Myocyte (in vitro differentiated cells): ENCODE results near the gene CTSW. TPM values are rescaled to one million over a fixed set of nuclear protein-coding genes. Genes with fewer than 3 reads are reported as not detected.
"Not testable (repeated sequence)": the region's sequence is repeated elsewhere in the genome, so short reads cannot be mapped to it uniquely, and the experiment has no call there.

Experiments used
- DNase-seq: peaks from one replicate; pipeline ENCODE4 v3.0.0-alpha.2; 2012; ENCODE audit warnings: low read depth
- total RNA-seq: library from RNA; depleted of rRNA; stranded (reverse); fragments of >200 nt; gene quantifications from 2 replicates; pipeline ENCODE4 v1.2.3, GENCODE V29; 2014

Gene CTSW
- total RNA-seq, 1 donor from 2014 or later: not detected

GRCh38 chr11:65885808-65886536, 6.3 kb downstream of the CTSW start:
- DNase-seq: no peak

DNA sequence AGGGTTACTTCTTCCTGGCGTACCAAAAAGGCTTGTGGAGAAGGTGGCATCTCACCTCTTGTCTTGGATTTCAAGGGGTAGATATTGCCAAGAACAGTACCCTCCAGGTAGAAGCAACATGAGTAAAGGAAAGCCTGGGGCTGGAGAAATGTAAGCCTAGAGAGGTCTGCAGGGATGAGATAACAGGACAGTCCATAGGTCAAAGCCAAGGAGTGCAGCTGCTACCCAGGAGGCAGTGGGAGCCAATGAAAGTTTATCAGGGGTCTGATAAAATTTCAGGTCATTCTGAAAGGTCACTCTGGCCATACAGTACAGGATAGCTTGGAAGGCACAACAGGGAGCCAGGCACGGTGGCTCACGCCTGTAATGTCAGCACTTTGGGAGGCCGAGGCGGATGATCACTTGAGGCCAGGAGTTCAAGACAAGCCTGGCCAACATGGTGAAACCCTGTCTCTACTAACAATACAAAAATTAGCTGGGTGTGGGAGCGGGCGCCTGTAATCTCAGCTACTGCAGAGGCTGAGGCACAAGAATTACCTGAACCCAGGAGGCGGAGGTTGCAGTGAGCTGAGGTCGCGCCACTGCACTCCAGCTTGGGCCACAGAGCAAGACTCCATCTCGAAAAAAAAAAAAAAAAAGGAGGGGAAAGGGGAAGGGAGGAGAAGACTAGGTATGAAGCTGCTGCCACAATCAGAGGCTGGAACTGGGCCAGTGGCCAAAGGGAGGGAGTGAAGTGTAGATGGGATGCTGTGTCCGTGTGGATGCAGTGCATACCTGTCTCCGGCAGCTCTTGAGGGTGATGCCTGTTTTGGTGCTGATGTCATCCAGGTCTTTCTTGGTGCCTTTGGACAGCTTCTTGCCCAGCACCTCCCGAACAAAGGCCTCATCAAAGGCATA, 7.4 kb downstream of the CTSW start:
- no peak for DNase-seq

- DNase-seq: no peak
These were observed 8.1 kb downstream of the CTSW start for GRCh38 chr11:65887723-65888162.

- peak; percentile 97 for DNase-seq
These were observed 8.7 kb downstream of the CTSW start, which contains the start of gene FIBP for GRCh38 chr11:65888163-65888814. Gene FIBP, minus strand, starts transcription at chr11:65888471. Its CDS starts 53 bp downstream, at chr11:65888418.

- peak; percentile 95 for DNase-seq
These were observed 10.9 kb downstream of the CTSW start, which contains the start of gene CCDC85B for GRCh38 chr11:65890324-65891218. Gene CCDC85B, plus strand, starts transcription at chr11:65890673. Its CDS starts 111 bp downstream, at chr11:65890784.

GRCh38 chr11:65891219-65892136, 11.8 kb downstream of the CTSW start:
- DNase-seq: peak; percentile 61

DNA sequence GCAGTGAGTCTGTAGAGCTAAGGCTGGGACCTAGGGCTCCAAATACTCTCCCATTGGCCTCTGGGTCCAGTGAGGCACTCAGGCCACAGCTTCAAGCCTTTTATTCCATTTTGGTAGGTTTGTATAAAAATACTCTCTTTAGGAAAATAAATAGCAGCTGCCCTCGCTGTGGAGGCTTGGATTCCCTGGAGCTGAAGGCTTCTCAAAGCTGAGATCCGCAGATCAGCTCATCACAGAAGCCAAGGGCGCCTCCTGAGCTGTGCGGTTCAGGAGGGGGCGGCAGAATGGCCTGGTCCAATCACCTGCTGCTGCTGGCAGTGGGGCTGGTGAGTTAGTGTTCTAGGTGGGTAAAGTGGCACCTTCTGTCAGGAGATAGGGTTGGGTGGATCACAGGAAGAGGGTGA, 12.5 kb downstream of the CTSW start:
- not testable (repeated sequence) for DNase-seq

GRCh38 chr11:65892661-65893317, 13.2 kb downstream of the CTSW start:
- DNase-seq: no peak

DNA sequence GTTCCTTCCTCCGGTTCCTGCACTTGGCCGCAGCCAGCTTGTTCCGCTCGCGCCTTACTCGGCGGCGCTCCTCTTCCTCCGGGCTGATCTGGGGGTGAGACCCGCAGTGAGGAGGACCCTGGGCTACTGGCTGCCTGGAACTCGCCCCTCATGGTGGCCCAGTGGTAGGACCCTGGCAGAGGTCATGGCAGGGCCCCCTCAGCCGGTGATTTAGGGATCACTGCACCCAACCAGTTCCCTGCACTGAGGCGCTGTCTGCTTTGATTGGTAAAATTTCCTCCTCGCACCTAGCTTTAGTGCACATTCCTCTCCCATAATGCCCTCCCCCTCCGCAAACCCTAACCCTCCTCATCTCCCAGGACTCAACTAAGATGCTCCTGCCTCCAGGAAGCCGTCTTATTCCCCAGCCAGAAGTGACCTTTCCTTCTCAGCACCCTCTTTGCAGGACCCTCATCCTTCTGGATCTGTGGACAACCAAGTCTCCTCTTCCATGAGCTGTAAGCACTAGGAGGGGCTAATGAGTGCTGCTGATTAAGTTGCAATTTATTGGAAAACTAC, 14.5 kb downstream of the CTSW start:
- DNase-seq: no peak

- no peak for DNase-seq
These were observed 15.9 kb downstream of the CTSW start for GRCh38 chr11:65895482-65895981.

GRCh38 chr11:65896034-65896999, 16.7 kb downstream of the CTSW start:
- no peak for DNase-seq

DNA sequence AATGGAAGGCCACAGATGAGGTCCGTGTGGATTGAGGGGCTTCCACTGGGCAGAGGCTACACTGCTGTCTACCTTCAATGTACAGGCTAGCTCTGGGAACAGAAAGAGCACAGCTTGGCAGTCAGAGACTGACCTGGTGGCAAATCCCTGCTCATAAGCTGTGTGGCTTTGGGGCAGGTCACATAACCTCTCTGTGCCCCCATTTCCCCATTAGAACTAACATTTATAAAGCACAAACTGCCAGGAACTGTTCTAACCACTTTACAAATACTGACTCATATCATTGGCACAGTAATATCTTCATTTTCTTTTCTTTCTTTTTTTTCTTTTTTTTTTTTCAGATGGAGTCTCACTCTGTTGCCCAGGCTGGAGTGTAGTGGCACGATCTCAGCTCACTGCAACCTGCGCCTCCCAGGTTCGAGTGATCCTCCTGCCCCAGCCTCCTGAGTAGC, 17.4 kb downstream of the CTSW start:
- DNase-seq: no peak

DNA sequence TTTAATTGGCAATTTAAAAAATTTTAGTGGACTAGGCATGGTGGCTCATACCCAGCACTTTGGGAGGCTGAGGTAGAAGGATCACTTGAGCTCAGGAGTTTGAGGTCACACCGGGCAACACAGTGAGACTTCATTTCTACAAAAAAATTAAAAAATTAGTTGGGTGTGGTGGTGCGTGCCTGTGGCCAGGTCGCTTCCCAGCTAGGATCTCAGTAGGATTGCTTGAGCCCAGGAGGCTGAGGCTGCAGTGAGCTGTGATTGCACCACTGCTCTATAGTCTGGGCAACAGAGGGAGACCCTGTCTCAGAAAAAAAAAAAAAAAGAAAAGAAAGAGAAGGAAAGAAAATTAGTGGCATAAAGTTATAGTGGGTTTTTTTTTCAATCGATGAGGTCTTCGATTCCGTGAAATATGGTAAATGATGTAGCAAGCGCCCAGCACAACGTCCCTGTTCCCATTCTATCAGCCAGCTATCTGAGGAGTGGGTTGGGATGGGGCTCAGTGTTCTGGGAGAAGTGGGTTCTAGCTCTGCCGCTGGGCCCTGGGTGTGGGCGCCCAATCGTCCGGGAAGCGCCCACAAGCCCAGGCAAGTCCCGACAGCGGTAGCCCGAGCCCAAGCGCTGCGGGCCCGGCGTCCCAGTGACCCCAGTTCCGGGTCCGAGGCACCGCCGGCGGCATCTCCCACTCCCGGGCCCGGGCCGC, 19.2 kb downstream of the CTSW start:
- peak; percentile 26 for DNase-seq

DNA sequence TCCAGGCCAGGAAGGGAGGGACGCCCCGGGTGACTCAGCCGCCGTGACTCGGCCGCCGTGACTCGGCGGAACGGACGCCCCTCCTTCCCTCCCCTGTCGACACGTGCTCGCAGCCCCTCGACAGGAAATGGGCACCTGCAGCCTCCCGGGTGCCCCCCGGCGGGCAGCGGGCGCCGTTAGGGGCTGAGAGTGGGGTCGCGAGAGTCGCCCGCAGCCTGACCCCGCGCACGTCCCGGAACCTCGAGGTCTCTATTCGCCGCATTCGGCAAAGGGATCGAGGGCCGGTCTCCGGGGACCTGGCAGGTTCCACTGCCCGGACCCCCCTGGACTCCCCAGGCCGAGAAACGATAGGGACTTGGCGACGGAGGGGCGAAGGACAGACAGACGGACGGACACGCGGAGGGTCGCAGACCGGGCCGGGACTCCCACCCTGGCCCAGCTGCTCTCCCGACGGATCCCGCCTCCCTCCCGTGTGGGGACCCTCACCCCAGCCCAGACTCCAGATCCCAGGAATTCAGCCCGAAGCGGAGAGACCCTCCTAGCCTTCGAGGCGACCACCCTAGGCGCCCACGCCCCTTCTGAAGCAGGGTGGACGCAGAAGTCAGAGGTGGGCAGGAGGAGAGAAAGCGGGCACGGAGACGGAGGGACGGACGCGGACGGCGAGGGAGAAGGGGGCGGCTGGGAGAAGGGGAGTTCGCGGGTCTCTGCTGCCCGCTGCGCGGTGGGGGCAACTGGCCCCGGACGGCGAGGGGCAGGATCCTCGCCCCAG, 19.9 kb downstream of the CTSW start:
- peak; percentile 73 for DNase-seq

DNA sequence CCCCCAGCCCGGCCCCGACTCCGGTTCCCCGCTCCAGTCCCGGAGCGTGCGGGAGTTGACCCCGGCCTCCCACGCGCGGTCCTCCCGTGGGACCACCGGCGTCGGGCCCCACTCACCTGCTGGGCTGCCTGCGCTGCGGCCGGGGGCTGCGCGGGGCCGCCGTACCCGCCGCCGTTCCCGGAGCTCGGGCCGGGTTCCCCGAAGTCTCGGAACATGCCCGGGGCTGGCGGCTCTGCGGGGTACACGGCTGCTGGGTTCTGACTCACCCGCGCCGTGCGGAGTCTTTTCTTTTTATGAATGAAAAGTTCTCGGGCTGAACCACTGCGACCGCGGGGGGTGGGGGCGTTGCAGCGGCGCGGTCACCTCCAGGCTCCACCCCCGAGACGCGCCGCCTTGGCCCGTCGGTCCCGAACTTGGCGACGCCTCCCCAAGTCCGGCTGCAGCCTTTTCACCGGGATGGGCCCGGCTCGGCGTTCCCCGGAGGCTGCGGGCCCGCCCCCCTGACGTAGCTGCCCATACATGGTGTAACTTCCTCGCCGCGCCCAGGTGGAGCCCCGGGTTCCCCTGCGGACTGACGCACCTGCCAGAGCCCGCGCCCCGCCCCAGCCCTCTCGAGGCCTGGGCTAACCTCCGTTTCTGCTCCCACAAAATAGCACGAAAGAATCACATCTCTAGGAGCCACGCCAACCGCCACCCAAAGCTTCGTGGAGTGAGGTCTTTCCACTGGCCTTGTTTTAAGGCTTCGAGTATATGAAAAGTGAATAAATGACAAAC, 20.7 kb downstream of the CTSW start, which contains the start of gene FOSL1:
Gene FOSL1 (minus strand): TSS at position 264 of the 774 bp plus-strand sequence. CDS start 49 bp downstream, at position 215.
- DNase-seq: peak; percentile 92
